ENCODE data around the gene PADI3.
A peak's percentile ranks its signal among the peaks of the same experiment; 100 is the strongest.

PADI3 gene

GRCh38 chr1:17227358-17227915 is 21.5 kb upstream of the PADI3 start:
- Histone ChIP-seq H3K4me1 (ENCODE audit: control insufficient read depth in 5 of 5, insufficient read depth in 5 of 5, low read length in 5 of 5) (peaks cover 0 to 15% (median 8%) of the 10 kb centered on the region in 5 donors), H3K9me3 (ENCODE audit: control insufficient read depth in 5 of 5, low read length in 5 of 5) (no peaks in the 10 kb centered on the region), H3K27me3 (ENCODE audit: control insufficient read depth in 5 of 5, insufficient read depth in 4 of 5, low read length in 5 of 5) (peaks cover 0 to 20% (median 4%) of the 10 kb centered on the region in 5 donors), H3K36me3 (ENCODE audit: control insufficient read depth in 5 of 5, insufficient read depth in 5 of 5, low read length in 5 of 5) (no peaks in the 10 kb centered on the region), H3K4me3 (ENCODE audit: low read depth in 1 of 5, low read length in 5 of 5) (no peak overlapping the region), H3K9ac (ENCODE audit: low read length in 5 of 5) (no peak overlapping the region), H3K27ac (ENCODE audit: low read depth, low read length) (no peak overlapping the region)

GRCh38 chr1:17228619-17229018 is 20.3 kb upstream of the PADI3 start:
- H3K9me3 ChIP-seq (ENCODE audit: control insufficient read depth in 5 of 5, low read length in 5 of 5) = no peaks in the 10 kb centered on the region
- H3K27me3 ChIP-seq (ENCODE audit: control insufficient read depth in 5 of 5, insufficient read depth in 4 of 5, low read length in 5 of 5) = peaks cover 0 to 16% (median 0%) of the 10 kb centered on the region in 5 donors
- peaks cover 0 to 22% (median 11%) of the 10 kb centered on the region in 5 donors for H3K4me1 ChIP-seq (ENCODE audit: control insufficient read depth in 5 of 5, insufficient read depth in 5 of 5, low read length in 5 of 5)
- no peaks in the 10 kb centered on the region for H3K36me3 ChIP-seq (ENCODE audit: control insufficient read depth in 5 of 5, insufficient read depth in 5 of 5, low read length in 5 of 5)
- H3K27ac ChIP-seq (ENCODE audit: low read depth, low read length) = no peak overlapping the region
- H3K4me3 ChIP-seq (ENCODE audit: low read depth in 1 of 5, low read length in 5 of 5) = no peak overlapping the region
- H3K9ac ChIP-seq (ENCODE audit: low read length in 5 of 5) = no peak overlapping the region

- Histone ChIP-seq H3K4me3 (ENCODE audit: low read depth in 1 of 5, low read length in 5 of 5) (no peak overlapping the region), H3K9ac (ENCODE audit: low read length in 5 of 5) (no peak overlapping the region), H3K36me3 (ENCODE audit: control insufficient read depth in 5 of 5, insufficient read depth in 5 of 5, low read length in 5 of 5) (no peaks in the 10 kb centered on the region), H3K9me3 (ENCODE audit: control insufficient read depth in 5 of 5, low read length in 5 of 5) (no peaks in the 10 kb centered on the region), H3K4me1 (ENCODE audit: control insufficient read depth in 5 of 5, insufficient read depth in 5 of 5, low read length in 5 of 5) (peaks cover 0 to 26% (median 14%) of the 10 kb centered on the region in 5 donors), H3K27me3 (ENCODE audit: control insufficient read depth in 5 of 5, insufficient read depth in 4 of 5, low read length in 5 of 5) (peaks cover 0 to 10% (median 0%) of the 10 kb centered on the region in 5 donors), H3K27ac (ENCODE audit: low read depth, low read length) (no peak overlapping the region)
Observed at GRCh38 chr1:17229379-17229778, 19.5 kb upstream of the PADI3 start.

GRCh38 chr1:17230106-17230505 is 18.8 kb upstream of the PADI3 start:
- Histone ChIP-seq H3K9ac (ENCODE audit: low read length in 5 of 5) (no peak overlapping the region), H3K27ac (ENCODE audit: low read depth, low read length) (no peak overlapping the region), H3K4me3 (ENCODE audit: low read depth in 1 of 5, low read length in 5 of 5) (no peak overlapping the region), H3K36me3 (ENCODE audit: control insufficient read depth in 5 of 5, insufficient read depth in 5 of 5, low read length in 5 of 5) (no peaks in the 10 kb centered on the region), H3K27me3 (ENCODE audit: control insufficient read depth in 5 of 5, insufficient read depth in 4 of 5, low read length in 5 of 5) (peaks cover 0 to 4% (median 0%) of the 10 kb centered on the region in 5 donors), H3K9me3 (ENCODE audit: control insufficient read depth in 5 of 5, low read length in 5 of 5) (no peaks in the 10 kb centered on the region), H3K4me1 (ENCODE audit: control insufficient read depth in 5 of 5, insufficient read depth in 5 of 5, low read length in 5 of 5) (peaks cover 0 to 26% (median 14%) of the 10 kb centered on the region in 5 donors)

- Histone ChIP-seq H3K4me3 (ENCODE audit: low read depth in 1 of 5, low read length in 5 of 5) (no peak overlapping the region), H3K4me1 (ENCODE audit: control insufficient read depth in 5 of 5, insufficient read depth in 5 of 5, low read length in 5 of 5) (peaks cover 0 to 26% (median 14%) of the 10 kb centered on the region in 5 donors), H3K9ac (ENCODE audit: low read length in 5 of 5) (no peak overlapping the region), H3K9me3 (ENCODE audit: control insufficient read depth in 5 of 5, low read length in 5 of 5) (no peaks in the 10 kb centered on the region), H3K27me3 (ENCODE audit: control insufficient read depth in 5 of 5, insufficient read depth in 4 of 5, low read length in 5 of 5) (peaks cover 0 to 4% (median 0%) of the 10 kb centered on the region in 5 donors), H3K27ac (ENCODE audit: low read depth, low read length) (no peak overlapping the region), H3K36me3 (ENCODE audit: control insufficient read depth in 5 of 5, insufficient read depth in 5 of 5, low read length in 5 of 5) (no peaks in the 10 kb centered on the region)
Observed at GRCh38 chr1:17230671-17231310, 18.1 kb upstream of the PADI3 start.

GRCh38 chr1:17232759-17233661 is 15.9 kb upstream of the PADI3 start:
- Histone ChIP-seq H3K4me3 (ENCODE audit: low read depth in 1 of 5, low read length in 5 of 5) (no peak overlapping the region), H3K36me3 (ENCODE audit: control insufficient read depth in 5 of 5, insufficient read depth in 5 of 5, low read length in 5 of 5) (no peaks in the 10 kb centered on the region), H3K27ac (ENCODE audit: low read depth, low read length) (no peak overlapping the region), H3K4me1 (ENCODE audit: control insufficient read depth in 5 of 5, insufficient read depth in 5 of 5, low read length in 5 of 5) (peaks cover 2 to 28% (median 14%) of the 10 kb centered on the region in 5 donors), H3K27me3 (ENCODE audit: control insufficient read depth in 5 of 5, insufficient read depth in 4 of 5, low read length in 5 of 5) (peaks cover 0 to 4% (median 0%) of the 10 kb centered on the region in 5 donors), H3K9me3 (ENCODE audit: control insufficient read depth in 5 of 5, low read length in 5 of 5) (no peaks in the 10 kb centered on the region), H3K9ac (ENCODE audit: low read length in 5 of 5) (peak overlapping the region in 1 of 5 donors; percentile 33)

- no peak overlapping the region for H3K27ac ChIP-seq (ENCODE audit: low read depth, low read length)
- peaks cover 2 to 28% (median 14%) of the 10 kb centered on the region in 5 donors for H3K4me1 ChIP-seq (ENCODE audit: control insufficient read depth in 5 of 5, insufficient read depth in 5 of 5, low read length in 5 of 5)
- no peak overlapping the region for H3K9ac ChIP-seq (ENCODE audit: low read length in 5 of 5)
- H3K36me3 ChIP-seq (ENCODE audit: control insufficient read depth in 5 of 5, insufficient read depth in 5 of 5, low read length in 5 of 5) = no peaks in the 10 kb centered on the region
- peaks cover 0 to 5% (median 0%) of the 10 kb centered on the region in 5 donors for H3K27me3 ChIP-seq (ENCODE audit: control insufficient read depth in 5 of 5, insufficient read depth in 4 of 5, low read length in 5 of 5)
- H3K9me3 ChIP-seq (ENCODE audit: control insufficient read depth in 5 of 5, low read length in 5 of 5) = no peaks in the 10 kb centered on the region
- no peak overlapping the region for H3K4me3 ChIP-seq (ENCODE audit: low read depth in 1 of 5, low read length in 5 of 5)
Observed at GRCh38 chr1:17233675-17234320, 15.1 kb upstream of the PADI3 start.

GRCh38 chr1:17234405-17234804 is 14.5 kb upstream of the PADI3 start:
- Histone ChIP-seq H3K36me3 (ENCODE audit: control insufficient read depth in 5 of 5, insufficient read depth in 5 of 5, low read length in 5 of 5) (no peaks in the 10 kb centered on the region), H3K9me3 (ENCODE audit: control insufficient read depth in 5 of 5, low read length in 5 of 5) (no peaks in the 10 kb centered on the region), H3K4me3 (ENCODE audit: low read depth in 1 of 5, low read length in 5 of 5) (no peak overlapping the region), H3K4me1 (ENCODE audit: control insufficient read depth in 5 of 5, insufficient read depth in 5 of 5, low read length in 5 of 5) (peaks cover 2 to 22% (median 9%) of the 10 kb centered on the region in 5 donors), H3K9ac (ENCODE audit: low read length in 5 of 5) (no peak overlapping the region), H3K27ac (ENCODE audit: low read depth, low read length) (no peak overlapping the region), H3K27me3 (ENCODE audit: control insufficient read depth in 5 of 5, insufficient read depth in 4 of 5, low read length in 5 of 5) (peaks cover 0 to 8% (median 1%) of the 10 kb centered on the region in 5 donors)

- no peaks in the 10 kb centered on the region for H3K36me3 ChIP-seq (ENCODE audit: control insufficient read depth in 5 of 5, insufficient read depth in 5 of 5, low read length in 5 of 5)
- peaks cover 2 to 14% (median 5%) of the 10 kb centered on the region in 5 donors for H3K27me3 ChIP-seq (ENCODE audit: control insufficient read depth in 5 of 5, insufficient read depth in 4 of 5, low read length in 5 of 5)
- peaks cover 2 to 16% (median 6%) of the 10 kb centered on the region in 5 donors for H3K4me1 ChIP-seq (ENCODE audit: control insufficient read depth in 5 of 5, insufficient read depth in 5 of 5, low read length in 5 of 5)
- H3K9me3 ChIP-seq (ENCODE audit: control insufficient read depth in 5 of 5, low read length in 5 of 5) = no peaks in the 10 kb centered on the region
- no peak overlapping the region for H3K4me3 ChIP-seq (ENCODE audit: low read depth in 1 of 5, low read length in 5 of 5)
- no peak overlapping the region for H3K9ac ChIP-seq (ENCODE audit: low read length in 5 of 5)
- no peak overlapping the region for H3K27ac ChIP-seq (ENCODE audit: low read depth, low read length)
Observed at GRCh38 chr1:17235135-17235885, 13.6 kb upstream of the PADI3 start.

Measured in subcutaneous abdominal adipose tissue (tissue), 5 donors.